Tibial nerve (tissue), 4 donors: ENCODE results near the gene NKX1-1. TPM values are rescaled to one million over a fixed set of nuclear protein-coding genes. Genes with fewer than 3 reads are reported as not detected.

Source experiments
- DNase-seq, 2 donors: peaks; one replicate each; pipeline ENCODE4 v3.0.0-alpha.2; 2019; ENCODE audit warnings: low spot score in 2 of 2
- H3K27ac ChIP-seq, 4 donors: fragments of 200-600 bp; sonication (generic) in 3 of 4; one replicate each; pipeline ENCODE4 v1.5.1; 2017 to 2019; ENCODE audit warnings: mild to moderate bottlenecking in 1 of 4
- H3K27me3 ChIP-seq, 2 donors: fragments of 200-600 bp; sonication (generic) in 1 of 2; one replicate each; pipeline versions ENCODE4 v1.5.1 to v1.6.0; 2017 to 2019
- H3K36me3 ChIP-seq, 3 donors: fragments of 200-600 bp; sonication (generic); one replicate each; pipeline ENCODE4 v1.5.1; 2018 to 2019
- H3K4me1 ChIP-seq, 4 donors: fragments of 200-600 bp; sonication (generic) in 3 of 4; one replicate each; pipeline ENCODE4 v1.5.1; 2017 to 2019
- H3K4me3 ChIP-seq, 4 donors: fragments of 200-600 bp; sonication (generic) in 3 of 4; one replicate each; pipeline ENCODE4 v1.5.1; 2017 to 2019; ENCODE audit warnings: mild to moderate bottlenecking in 1 of 4, moderate library complexity in 1 of 4
- H3K9me3 ChIP-seq, 4 donors: fragments of 200-600 bp; sonication (generic) in 3 of 4; one replicate each; pipeline ENCODE4 v1.5.1; 2017 to 2019
- CTCF ChIP-seq, 5 experiments: fragments of 200-600 bp in 3 of 5; fragments of 450-650 bp in 2 of 5; sonication (generic) in 3 of 5; IDR thresholded peaks; one replicate each; pipeline ENCODE4 v1.5.1; 2016 to 2019; ENCODE audit warnings: antibody characterized with exemption in 5 of 5, mild to moderate bottlenecking in 3 of 5, moderate library complexity in 2 of 5
- EP300 ChIP-seq, 2 donors: sonication (generic); formaldehyde crosslinking; IDR thresholded peaks; one replicate each; pipeline ENCODE4 v1.6.1; 2017; ENCODE audit warnings: antibody characterized with exemption in 2 of 2, mild to moderate bottlenecking in 1 of 2
- POLR2A ChIP-seq, 2 donors: fragments of 450-650 bp; IDR thresholded peaks; one replicate each; pipeline ENCODE4 v1.6.1; 2017; ENCODE audit warnings: antibody characterized with exemption in 2 of 2, mild to moderate bottlenecking in 2 of 2, moderate library complexity in 2 of 2
- WGBS, 2 donors: methylation state at CpG; one replicate each; pipeline ENCODE4 v1.1.5; 2018; 5-methylcytosine and 5-hydroxymethylcytosine counted together
- total RNA-seq, 4 donors: library from RNA; depleted of rRNA; stranded (reverse); fragments of >200 nt; gene quantifications; one replicate each; pipeline ENCODE4 v1.1.0, GENCODE V29; 2016

The NKX1-1 gene
- total RNA-seq, 4 donors from 2014 or later: not detected

GRCh38 chr4:1449833-1450741, 43.8 kb upstream of the NKX1-1 start:
- no peaks in the 10 kb centered on the region for H3K4me1 ChIP-seq
- no peak for DNase-seq
- no peak overlapping the region for H3K27ac ChIP-seq
- no peak for TF ChIP-seq CTCF (IDR thresholded peaks at IDR 0.05)
- TF ChIP-seq POLR2A (IDR thresholded peaks at IDR 0.05): no peak
- no peak for TF ChIP-seq EP300 (IDR thresholded peaks at IDR 0.05)
- WGBS, 2 donors: 79 to 82% methylated on average over 29 to 30 of the region's 32 CpGs
- H3K27me3 ChIP-seq: peaks cover 0 to 17% of the 10 kb centered on the region in 2 donors
- H3K9me3 ChIP-seq: no peaks in the 10 kb centered on the region
- no peaks in the 10 kb centered on the region for H3K36me3 ChIP-seq
- H3K4me3 ChIP-seq: no peak overlapping the region

GRCh38 chr4:1449475-1449832, 43.2 kb upstream of the NKX1-1 start:
- Histone ChIP-seq H3K4me3 (no peak overlapping the region), H3K27ac (no peak overlapping the region), H3K9me3 (no peaks in the 10 kb centered on the region), H3K4me1 (no peaks in the 10 kb centered on the region), H3K27me3 (peaks cover 0 to 17% of the 10 kb centered on the region in 2 donors), H3K36me3 (no peaks in the 10 kb centered on the region)
- TF ChIP-seq CTCF (IDR thresholded peaks at IDR 0.05) (no peak), POLR2A (IDR thresholded peaks at IDR 0.05) (no peak), EP300 (IDR thresholded peaks at IDR 0.05) (no peak)
- DNase-seq: no peak
- 39 to 42% methylated on average over 12 of the region's 12 CpGs for WGBS, 2 donors

- WGBS, 2 donors: 64% methylated on average over 21 to 28 of the region's 28 CpGs
- no peak for DNase-seq
- TF ChIP-seq POLR2A (IDR thresholded peaks at IDR 0.05): no peak
- no peaks in the 10 kb centered on the region for H3K36me3 ChIP-seq
- H3K9me3 ChIP-seq: no peaks in the 10 kb centered on the region
- H3K4me1 ChIP-seq: no peaks in the 10 kb centered on the region
- H3K27ac ChIP-seq: no peak overlapping the region
- H3K4me3 ChIP-seq: no peak overlapping the region
- peaks cover 0 to 17% of the 10 kb centered on the region in 2 donors for H3K27me3 ChIP-seq
Observed at GRCh38 chr4:1448589-1449420, 42.6 kb upstream of the NKX1-1 start.

GRCh38 chr4:1447676-1448588, 41.7 kb upstream of the NKX1-1 start:
- peaks cover 0 to 17% of the 10 kb centered on the region in 2 donors for H3K27me3 ChIP-seq
- H3K27ac ChIP-seq: no peak overlapping the region
- no peaks in the 10 kb centered on the region for H3K4me1 ChIP-seq
- 72 to 75% methylated on average over 17 of the region's 18 CpGs for WGBS, 2 donors
- H3K4me3 ChIP-seq: no peak overlapping the region
- TF ChIP-seq EP300 (IDR thresholded peaks at IDR 0.05) (no peak), CTCF (IDR thresholded peaks at IDR 0.05) (no peak), POLR2A (IDR thresholded peaks at IDR 0.05) (no peak)
- H3K36me3 ChIP-seq: no peaks in the 10 kb centered on the region
- DNase-seq: no peak
- peaks cover 0 to 4% (median 0%) of the 10 kb centered on the region in 4 donors for H3K9me3 ChIP-seq
